ENCODE measurements around the gene RMDN2.

The RMDN2 gene

DNA sequence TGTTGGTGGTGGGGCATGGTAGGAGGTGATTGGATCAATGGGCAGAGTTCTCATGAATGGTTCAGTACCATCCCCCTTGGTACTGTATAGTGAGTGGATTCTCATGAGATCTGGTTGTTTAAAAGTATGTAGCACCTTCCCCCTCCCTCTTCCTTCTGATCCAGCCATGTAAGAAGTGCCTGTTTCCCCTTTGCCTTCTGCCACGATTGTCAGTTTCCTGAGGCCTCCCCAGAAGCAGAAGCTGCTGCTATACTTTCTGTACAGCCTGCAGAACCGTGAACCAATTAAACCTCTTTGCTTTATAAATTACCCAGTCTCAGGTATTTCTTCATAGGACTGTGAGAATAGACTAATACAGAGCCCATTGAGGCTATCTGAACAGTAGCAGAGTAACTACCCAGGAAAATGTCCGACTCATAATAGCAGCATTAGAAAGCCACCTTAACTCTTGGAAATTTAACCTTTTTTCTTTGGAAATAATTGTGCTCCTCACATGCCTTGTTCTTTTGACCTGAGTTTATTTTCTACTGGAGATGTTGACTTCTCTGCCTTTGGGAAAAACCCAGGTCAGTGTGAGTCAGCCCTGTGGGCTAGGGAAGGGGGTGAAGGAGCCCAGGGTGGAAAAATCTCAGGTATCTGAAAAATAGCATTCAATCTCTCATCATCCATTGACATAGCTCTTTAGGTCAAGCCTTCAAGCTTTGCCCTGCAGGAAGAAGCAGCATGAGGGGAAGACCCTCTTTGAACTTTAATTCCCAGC lies 132.7 kb downstream of the RMDN2 start:
- DNase-seq: no peak

DNA sequence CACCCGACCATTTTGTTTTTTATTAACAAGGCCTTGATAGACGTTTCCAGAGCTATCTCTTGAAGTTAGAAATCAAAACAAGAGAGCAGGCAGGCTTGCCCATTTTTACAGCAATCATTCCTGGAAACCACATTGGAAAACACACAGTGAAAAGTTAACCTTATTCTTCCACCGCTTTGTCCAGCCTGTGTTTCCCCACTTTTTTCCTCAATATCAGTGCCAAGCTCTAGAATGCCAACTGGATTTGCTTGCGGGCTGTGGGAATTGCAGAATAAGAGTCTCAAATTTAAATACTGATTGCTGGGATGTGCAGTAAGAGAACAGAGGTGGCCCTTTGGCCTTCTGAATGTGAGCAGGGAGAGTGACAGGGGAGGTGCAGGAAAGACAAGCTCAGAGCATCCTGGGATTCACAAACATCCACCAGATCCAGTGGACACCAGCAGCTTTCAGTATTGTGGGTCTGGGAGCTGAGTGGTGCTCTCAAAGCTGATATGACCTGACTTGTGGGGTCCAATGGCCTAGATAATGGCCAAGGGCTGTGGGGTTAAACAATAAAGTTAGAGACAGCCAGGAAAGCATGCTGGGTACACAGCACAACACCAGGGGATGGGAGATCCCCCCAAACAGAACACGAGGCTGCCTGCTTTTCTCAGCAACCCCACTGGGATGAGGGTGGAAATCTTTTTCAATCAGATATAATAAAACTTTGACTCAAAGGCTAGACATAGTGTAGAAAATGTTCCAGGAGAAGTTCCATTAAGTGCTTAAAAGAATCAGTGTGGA lies 135.3 kb downstream of the RMDN2 start:
- no peak for DNase-seq

DNA sequence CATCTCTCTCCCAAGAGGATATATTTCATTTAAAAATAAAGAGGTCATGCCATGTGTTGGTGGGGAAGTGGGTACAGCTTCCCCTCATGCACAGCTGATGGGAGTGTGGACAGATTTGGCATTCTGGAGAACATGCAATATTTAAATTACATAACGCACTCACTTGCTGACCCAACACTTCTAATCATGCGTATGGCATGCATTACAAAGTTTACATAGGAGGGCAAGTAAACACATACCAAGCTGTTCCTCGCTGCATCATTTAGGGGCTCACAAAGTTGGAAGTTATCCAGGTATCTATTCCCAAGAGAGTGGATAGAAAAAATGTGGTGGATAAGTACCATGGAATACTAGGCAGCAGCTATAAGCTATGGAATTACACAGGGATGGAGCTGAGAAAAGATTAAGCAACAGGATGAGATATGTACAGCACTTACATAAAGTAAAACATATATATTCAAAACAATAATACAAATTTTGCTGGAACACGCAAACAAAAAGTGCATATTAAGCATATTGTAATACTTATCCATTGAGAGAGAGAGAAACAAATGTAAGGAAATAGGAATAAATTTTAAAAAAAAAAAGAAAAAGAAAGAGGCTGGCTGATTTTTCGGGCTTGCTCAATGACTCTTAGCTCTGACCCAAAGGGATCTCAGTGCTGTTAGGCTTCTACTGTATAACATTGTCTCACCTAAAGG lies 139.9 kb downstream of the RMDN2 start:
- DNase-seq: peak; percentile 24

DNA sequence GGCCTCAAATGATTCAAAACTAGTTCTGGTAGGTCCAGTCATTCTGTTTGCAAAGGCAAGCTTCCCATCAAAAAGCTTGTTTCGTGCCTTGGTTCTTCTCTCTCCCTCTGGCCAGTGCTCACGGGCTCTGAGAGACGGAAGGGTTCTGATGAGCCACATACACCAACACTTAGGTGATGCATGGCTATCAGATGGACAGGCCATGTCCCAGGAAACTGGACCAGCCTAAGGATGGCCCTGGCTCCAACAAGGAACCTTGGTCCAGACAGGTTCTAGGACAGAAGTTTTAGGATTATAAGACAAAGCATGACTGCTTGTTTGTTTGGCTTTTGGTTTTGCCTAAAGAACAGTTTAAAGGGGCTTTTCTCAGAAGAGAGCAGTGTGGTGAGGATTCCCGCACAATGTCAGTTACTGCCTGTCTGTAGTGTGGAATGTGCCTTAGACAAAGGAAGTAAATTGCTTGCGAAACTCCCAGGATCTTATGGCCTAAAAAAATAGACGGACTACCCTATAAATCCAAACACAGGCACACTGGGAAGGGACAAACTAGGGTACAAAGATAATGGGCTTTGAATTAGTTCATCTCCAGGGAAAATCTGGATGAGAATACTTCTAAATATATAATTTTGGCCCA lies 140.5 kb downstream of the RMDN2 start:
- DNase-seq: no peak

DNA sequence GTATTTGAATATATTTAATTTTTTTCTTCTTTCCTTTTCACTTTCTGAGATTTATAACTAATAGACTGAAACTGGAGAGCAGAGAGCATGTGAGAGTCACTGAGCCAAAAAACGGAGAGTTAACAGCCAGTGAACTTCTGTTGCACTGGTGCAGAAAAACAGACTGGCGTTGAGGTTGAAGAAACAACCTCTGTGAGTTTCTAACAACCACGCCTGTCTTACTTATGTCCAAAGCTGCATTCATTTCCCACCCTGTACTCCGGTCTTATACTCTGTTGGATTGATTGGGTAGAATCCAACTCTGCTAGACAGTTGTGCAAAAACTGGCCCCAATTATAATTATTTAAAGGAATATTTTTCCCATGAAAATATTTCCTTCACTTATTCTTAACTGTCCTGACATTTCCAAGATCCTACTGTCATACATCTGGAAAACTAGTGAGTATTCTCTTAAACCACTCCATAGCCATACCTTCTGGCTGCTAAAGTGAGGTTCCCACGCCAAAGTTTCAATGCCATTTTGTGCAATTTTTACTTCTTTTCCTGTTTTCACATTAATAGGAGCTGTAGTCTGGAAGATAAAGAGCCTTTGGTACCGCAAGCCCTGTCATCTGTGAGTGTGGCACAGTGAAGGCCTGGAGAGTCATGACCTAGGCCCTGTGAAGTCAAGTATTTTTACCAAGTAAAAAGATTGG lies 141.5 kb downstream of the RMDN2 start:
- DNase-seq: no peak
